GM23338 (cell line): ENCODE data around the gene CYP26B1. TPM values are rescaled to one million over a fixed set of nuclear protein-coding genes. Genes with fewer than 3 reads are reported as not detected.

ENCODE experiments used
- ATAC-seq: fragments of 200-7000 bp; cut with Tn5 transposase; 3 replicates; pipeline ENCODE4 v1.9.1; 2020
- DNase-seq: peaks from one replicate; pipeline ENCODE4 v3.0.0-alpha.2; 2015; ENCODE audit warnings: low spot score
- H2AFZ ChIP-seq: fragments of 200-600 bp; sonication (generic); 2 replicates; pipeline ENCODE4 v1.8.0; 2016; ENCODE audit warnings: antibody characterized with exemption, mild to moderate bottlenecking, moderate library complexity
- H3F3A ChIP-seq: fragments of 200-600 bp; sonication (generic); replicated peaks from 2 replicates; pipeline ENCODE4 v1.8.0; 2017; ENCODE audit warnings: antibody characterized with exemption, mixed run types, low read depth
- H3K27ac ChIP-seq: fragments of 200-600 bp; sonication (generic); 2 replicates; pipeline ENCODE4 v1.6.1; 2016; ENCODE audit warnings: low read depth
- H3K27me3 ChIP-seq: fragments of 200-600 bp; sonication (generic); 2 replicates; pipeline ENCODE4 v1.8.0; 2016; ENCODE audit warnings: mild to moderate bottlenecking, mixed run types, moderate library complexity; ENCODE audit not compliant: insufficient read depth
- H3K36me3 ChIP-seq: fragments of 200-600 bp; sonication (generic); 2 replicates; pipeline ENCODE4 v1.8.0; 2016; ENCODE audit warnings: mild to moderate bottlenecking; ENCODE audit not compliant: insufficient read depth
- H3K4me1 ChIP-seq: fragments of 200-600 bp; sonication (generic); 2 replicates; pipeline ENCODE4 v1.8.0; 2016; ENCODE audit warnings: mild to moderate bottlenecking, moderate library complexity; ENCODE audit not compliant: insufficient read depth
- H3K4me2 ChIP-seq: fragments of 200-600 bp; sonication (generic); 2 replicates; pipeline ENCODE4 v1.7.1; 2017; ENCODE audit warnings: mixed run types
- H3K4me3 ChIP-seq: fragments of 200-600 bp; sonication (generic); 2 replicates; pipeline ENCODE4 v1.6.1; 2016; ENCODE audit warnings: mixed run types
- H3K79me2 ChIP-seq: fragments of 200-600 bp; sonication (generic); replicated peaks from 2 replicates; pipeline ENCODE4 v1.8.0; 2017; ENCODE audit warnings: mild to moderate bottlenecking; ENCODE audit not compliant: insufficient read depth
- H3K9me2 ChIP-seq: fragments of 200-600 bp; sonication (generic); 2 replicates; pipeline ENCODE4 v1.8.0; 2017; ENCODE audit not compliant: insufficient read depth
- H4K20me1 ChIP-seq: fragments of 200-600 bp; sonication (generic); replicated peaks from 2 replicates; pipeline ENCODE4 v1.8.0; 2017; ENCODE audit warnings: mild to moderate bottlenecking; ENCODE audit not compliant: insufficient read depth
- H3K27ac Mint-ChIP-seq: 2 replicates; pipeline ENCODE4 v1.8.0; 2020; ENCODE audit warnings: inconsistent platforms, mild to moderate bottlenecking, moderate library complexity, mixed read lengths
- H3K27me3 Mint-ChIP-seq: 3 replicates; pipeline ENCODE4 v1.8.0; 2022; ENCODE audit warnings: low read depth, mild to moderate bottlenecking, moderate library complexity, mixed read lengths, inconsistent platforms; ENCODE audit not compliant: insufficient read depth, poor library complexity
- H3K36me3 Mint-ChIP-seq: 3 replicates; pipeline ENCODE4 v1.8.0; 2021; ENCODE audit warnings: low read depth, mild to moderate bottlenecking, inconsistent platforms, moderate library complexity, mixed read lengths
- H3K4me1 Mint-ChIP-seq: 3 replicates; pipeline ENCODE4 v1.8.0; 2020; ENCODE audit warnings: mild to moderate bottlenecking, inconsistent platforms, mixed read lengths
- H3K4me3 Mint-ChIP-seq: 3 replicates; pipeline ENCODE4 v1.8.0; 2021; ENCODE audit warnings: moderate library complexity, mild to moderate bottlenecking, inconsistent platforms, mixed read lengths
- H3K9me3 Mint-ChIP-seq: 3 replicates; pipeline ENCODE4 v1.8.0; 2020; ENCODE audit warnings: moderate library complexity, mild to moderate bottlenecking, inconsistent platforms, mixed read lengths
- CREB1 ChIP-seq: fragments of 250-450 bp; sonication (Bioruptor Pico); IDR thresholded peaks from 2 replicates; pipeline ENCODE4 v1.5.0; 2020; ENCODE audit warnings: low read depth, mild to moderate bottlenecking, moderate library complexity
- EZH2 ChIP-seq: fragments of 200-600 bp; sonication (generic); IDR thresholded peaks from one replicate; pipeline ENCODE4 v1.8.0; 2017; ENCODE audit warnings: antibody characterized with exemption, mild to moderate bottlenecking, low read depth; ENCODE audit not compliant: unreplicated experiment
- EZH2phosphoT487 ChIP-seq: fragments of 200-600 bp; sonication (generic); IDR thresholded peaks from one replicate; pipeline ENCODE4 v1.8.1; 2018; ENCODE audit warnings: antibody characterized with exemption; ENCODE audit not compliant: unreplicated experiment
- JUNB ChIP-seq: IDR thresholded peaks from one replicate; pipeline ENCODE4 v1.6.1; 2016; ENCODE audit warnings: antibody characterized with exemption; ENCODE audit not compliant: unreplicated experiment
- NANOG ChIP-seq: IDR thresholded peaks from 2 replicates; pipeline ENCODE4 v1.6.1; 2016; ENCODE audit warnings: antibody characterized with exemption, borderline replicate concordance
- POLR2AphosphoS5 ChIP-seq: IDR thresholded peaks from 2 replicates; pipeline ENCODE4 v1.6.1; 2016; ENCODE audit warnings: antibody characterized with exemption, low read depth
- STAT1 ChIP-seq: IDR thresholded peaks from one replicate; pipeline ENCODE4 v1.6.1; 2016; ENCODE audit warnings: antibody characterized with exemption; ENCODE audit not compliant: unreplicated experiment
- ZNF114 ChIP-seq: fragments of 250-450 bp; sonication (Bioruptor Pico); IDR thresholded peaks from 2 replicates; pipeline ENCODE4 v1.5.0; 2020; ENCODE audit warnings: mild to moderate bottlenecking, moderate library complexity
- ZNF331 ChIP-seq: fragments of 250-450 bp; sonication (Bioruptor Pico); IDR thresholded peaks from 2 replicates; pipeline ENCODE4 v1.5.0; 2020; ENCODE audit warnings: low read depth, mild to moderate bottlenecking, moderate library complexity
- polyA plus RNA-seq: library from polyadenylated mRNA; unstranded; fragments of >200 nt; fragmentation: Nextera tagmentation; extraction: Ambion mirVana; gene quantifications from 2 replicates; pipeline ENCODE4 v1.2.1, GENCODE V29; 2016
- total RNA-seq: library from RNA; depleted of rRNA; stranded (reverse); fragments of >200 nt; shearing (Covaris generic); gene quantifications from 2 replicates; pipeline ENCODE4 v1.2.3, GENCODE V29; 2014
- TF ChIP-seq, protein P1 (sequence below): IDR thresholded peaks from one replicate; pipeline ENCODE4 v1.6.1; 2018; ENCODE audit warnings: antibody characterized with exemption; ENCODE audit not compliant: unreplicated experiment
- TF ChIP-seq, protein P2 (sequence below): fragments of 250-450 bp; sonication (Bioruptor Pico); IDR thresholded peaks from 2 replicates; pipeline ENCODE4 v1.5.0; 2020; ENCODE audit warnings: mild to moderate bottlenecking, moderate library complexity
- TF ChIP-seq, protein P3 (sequence below): IDR thresholded peaks from 2 replicates; pipeline ENCODE4 v1.6.1; 2016; ENCODE audit warnings: antibody characterized with exemption
- TF ChIP-seq, protein P4 (sequence below), 2 experiments: fragments of 200-600 bp in 1 of 2; sonication (generic) in 1 of 2; conservative IDR thresholded peaks; 2 replicates each; pipeline versions ENCODE4 v1.5.1 to v1.6.1; 2016 to 2017; ENCODE audit warnings: antibody characterized with exemption in 2 of 2, low read depth in 2 of 2, mild to moderate bottlenecking in 2 of 2, moderate library complexity in 1 of 2

CYP26B1 gene
- total and polyA plus RNA-seq, 2 experiments from 2014 or later = 0.05 to 0.31 TPM

DNA sequence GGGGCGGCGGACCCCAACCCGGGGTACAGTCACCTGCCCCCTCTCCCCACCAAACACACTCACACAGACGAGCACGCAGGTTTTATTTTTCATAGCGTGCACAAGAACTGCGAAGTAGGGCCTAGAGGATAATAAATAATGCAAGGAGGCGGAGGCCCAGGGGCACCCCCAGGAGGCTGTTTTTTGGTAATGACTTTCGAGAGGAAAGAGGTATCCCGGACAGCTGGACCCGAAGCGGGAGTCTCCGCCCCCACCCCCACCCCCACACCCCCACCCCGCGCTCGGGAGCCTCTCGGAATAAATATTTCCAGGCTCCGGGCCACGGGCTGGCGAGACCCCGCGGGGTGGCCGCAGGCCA is 3.4 kb downstream of the CYP26B1 start:
- H3K79me2 ChIP-seq = no peaks in the 10 kb centered on the region
- no peaks in the 10 kb centered on the region; the same call in 2 of the 3 replicates for H3K36me3 Mint-ChIP-seq
- ATAC-seq (no peak), DNase-seq (no peak)
- H3K27ac Mint-ChIP-seq = no peak overlapping the region
- peaks cover 96% of the 10 kb centered on the region for H3K27me3 ChIP-seq
- H3K4me3 Mint-ChIP-seq = peak overlapping the region; percentile 76
- H3K4me2 ChIP-seq = peak overlapping the region; percentile 95
- H3K9me3 Mint-ChIP-seq = peaks cover 3% of the 10 kb centered on the region; the same call in 2 of the 3 replicates
- H3K36me3 ChIP-seq = no peaks in the 10 kb centered on the region
- no peaks in the 10 kb centered on the region for H3K9me2 ChIP-seq
- H3F3A ChIP-seq = 0 out of 2 replicates have a peak, but pooled peaks cover 3% of the 10 kb centered on the region
- peak overlapping the region; percentile 78; the same call in 1 of the 2 replicates for H2AFZ ChIP-seq
- no peak overlapping the region for H3K27ac ChIP-seq
- peak overlapping the region; percentile 77 for H3K4me3 ChIP-seq
- H4K20me1 ChIP-seq = no peaks in the 10 kb centered on the region; the same call in 1 of the 2 replicates
- no peak for TF ChIP-seq ZNF114 (CRISPR knock-in tag)
- no peak for TF ChIP-seq JUNB
- no peak for TF ChIP-seq EZH2
- TF ChIP-seq, protein P1, sequence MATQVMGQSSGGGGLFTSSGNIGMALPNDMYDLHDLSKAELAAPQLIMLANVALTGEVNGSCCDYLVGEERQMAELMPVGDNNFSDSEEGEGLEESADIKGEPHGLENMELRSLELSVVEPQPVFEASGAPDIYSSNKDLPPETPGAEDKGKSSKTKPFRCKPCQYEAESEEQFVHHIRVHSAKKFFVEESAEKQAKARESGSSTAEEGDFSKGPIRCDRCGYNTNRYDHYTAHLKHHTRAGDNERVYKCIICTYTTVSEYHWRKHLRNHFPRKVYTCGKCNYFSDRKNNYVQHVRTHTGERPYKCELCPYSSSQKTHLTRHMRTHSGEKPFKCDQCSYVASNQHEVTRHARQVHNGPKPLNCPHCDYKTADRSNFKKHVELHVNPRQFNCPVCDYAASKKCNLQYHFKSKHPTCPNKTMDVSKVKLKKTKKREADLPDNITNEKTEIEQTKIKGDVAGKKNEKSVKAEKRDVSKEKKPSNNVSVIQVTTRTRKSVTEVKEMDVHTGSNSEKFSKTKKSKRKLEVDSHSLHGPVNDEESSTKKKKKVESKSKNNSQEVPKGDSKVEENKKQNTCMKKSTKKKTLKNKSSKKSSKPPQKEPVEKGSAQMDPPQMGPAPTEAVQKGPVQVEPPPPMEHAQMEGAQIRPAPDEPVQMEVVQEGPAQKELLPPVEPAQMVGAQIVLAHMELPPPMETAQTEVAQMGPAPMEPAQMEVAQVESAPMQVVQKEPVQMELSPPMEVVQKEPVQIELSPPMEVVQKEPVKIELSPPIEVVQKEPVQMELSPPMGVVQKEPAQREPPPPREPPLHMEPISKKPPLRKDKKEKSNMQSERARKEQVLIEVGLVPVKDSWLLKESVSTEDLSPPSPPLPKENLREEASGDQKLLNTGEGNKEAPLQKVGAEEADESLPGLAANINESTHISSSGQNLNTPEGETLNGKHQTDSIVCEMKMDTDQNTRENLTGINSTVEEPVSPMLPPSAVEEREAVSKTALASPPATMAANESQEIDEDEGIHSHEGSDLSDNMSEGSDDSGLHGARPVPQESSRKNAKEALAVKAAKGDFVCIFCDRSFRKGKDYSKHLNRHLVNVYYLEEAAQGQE = no peak
- no peak for TF ChIP-seq EZH2phosphoT487
- no peak for TF ChIP-seq NANOG
- TF ChIP-seq, protein P2, sequence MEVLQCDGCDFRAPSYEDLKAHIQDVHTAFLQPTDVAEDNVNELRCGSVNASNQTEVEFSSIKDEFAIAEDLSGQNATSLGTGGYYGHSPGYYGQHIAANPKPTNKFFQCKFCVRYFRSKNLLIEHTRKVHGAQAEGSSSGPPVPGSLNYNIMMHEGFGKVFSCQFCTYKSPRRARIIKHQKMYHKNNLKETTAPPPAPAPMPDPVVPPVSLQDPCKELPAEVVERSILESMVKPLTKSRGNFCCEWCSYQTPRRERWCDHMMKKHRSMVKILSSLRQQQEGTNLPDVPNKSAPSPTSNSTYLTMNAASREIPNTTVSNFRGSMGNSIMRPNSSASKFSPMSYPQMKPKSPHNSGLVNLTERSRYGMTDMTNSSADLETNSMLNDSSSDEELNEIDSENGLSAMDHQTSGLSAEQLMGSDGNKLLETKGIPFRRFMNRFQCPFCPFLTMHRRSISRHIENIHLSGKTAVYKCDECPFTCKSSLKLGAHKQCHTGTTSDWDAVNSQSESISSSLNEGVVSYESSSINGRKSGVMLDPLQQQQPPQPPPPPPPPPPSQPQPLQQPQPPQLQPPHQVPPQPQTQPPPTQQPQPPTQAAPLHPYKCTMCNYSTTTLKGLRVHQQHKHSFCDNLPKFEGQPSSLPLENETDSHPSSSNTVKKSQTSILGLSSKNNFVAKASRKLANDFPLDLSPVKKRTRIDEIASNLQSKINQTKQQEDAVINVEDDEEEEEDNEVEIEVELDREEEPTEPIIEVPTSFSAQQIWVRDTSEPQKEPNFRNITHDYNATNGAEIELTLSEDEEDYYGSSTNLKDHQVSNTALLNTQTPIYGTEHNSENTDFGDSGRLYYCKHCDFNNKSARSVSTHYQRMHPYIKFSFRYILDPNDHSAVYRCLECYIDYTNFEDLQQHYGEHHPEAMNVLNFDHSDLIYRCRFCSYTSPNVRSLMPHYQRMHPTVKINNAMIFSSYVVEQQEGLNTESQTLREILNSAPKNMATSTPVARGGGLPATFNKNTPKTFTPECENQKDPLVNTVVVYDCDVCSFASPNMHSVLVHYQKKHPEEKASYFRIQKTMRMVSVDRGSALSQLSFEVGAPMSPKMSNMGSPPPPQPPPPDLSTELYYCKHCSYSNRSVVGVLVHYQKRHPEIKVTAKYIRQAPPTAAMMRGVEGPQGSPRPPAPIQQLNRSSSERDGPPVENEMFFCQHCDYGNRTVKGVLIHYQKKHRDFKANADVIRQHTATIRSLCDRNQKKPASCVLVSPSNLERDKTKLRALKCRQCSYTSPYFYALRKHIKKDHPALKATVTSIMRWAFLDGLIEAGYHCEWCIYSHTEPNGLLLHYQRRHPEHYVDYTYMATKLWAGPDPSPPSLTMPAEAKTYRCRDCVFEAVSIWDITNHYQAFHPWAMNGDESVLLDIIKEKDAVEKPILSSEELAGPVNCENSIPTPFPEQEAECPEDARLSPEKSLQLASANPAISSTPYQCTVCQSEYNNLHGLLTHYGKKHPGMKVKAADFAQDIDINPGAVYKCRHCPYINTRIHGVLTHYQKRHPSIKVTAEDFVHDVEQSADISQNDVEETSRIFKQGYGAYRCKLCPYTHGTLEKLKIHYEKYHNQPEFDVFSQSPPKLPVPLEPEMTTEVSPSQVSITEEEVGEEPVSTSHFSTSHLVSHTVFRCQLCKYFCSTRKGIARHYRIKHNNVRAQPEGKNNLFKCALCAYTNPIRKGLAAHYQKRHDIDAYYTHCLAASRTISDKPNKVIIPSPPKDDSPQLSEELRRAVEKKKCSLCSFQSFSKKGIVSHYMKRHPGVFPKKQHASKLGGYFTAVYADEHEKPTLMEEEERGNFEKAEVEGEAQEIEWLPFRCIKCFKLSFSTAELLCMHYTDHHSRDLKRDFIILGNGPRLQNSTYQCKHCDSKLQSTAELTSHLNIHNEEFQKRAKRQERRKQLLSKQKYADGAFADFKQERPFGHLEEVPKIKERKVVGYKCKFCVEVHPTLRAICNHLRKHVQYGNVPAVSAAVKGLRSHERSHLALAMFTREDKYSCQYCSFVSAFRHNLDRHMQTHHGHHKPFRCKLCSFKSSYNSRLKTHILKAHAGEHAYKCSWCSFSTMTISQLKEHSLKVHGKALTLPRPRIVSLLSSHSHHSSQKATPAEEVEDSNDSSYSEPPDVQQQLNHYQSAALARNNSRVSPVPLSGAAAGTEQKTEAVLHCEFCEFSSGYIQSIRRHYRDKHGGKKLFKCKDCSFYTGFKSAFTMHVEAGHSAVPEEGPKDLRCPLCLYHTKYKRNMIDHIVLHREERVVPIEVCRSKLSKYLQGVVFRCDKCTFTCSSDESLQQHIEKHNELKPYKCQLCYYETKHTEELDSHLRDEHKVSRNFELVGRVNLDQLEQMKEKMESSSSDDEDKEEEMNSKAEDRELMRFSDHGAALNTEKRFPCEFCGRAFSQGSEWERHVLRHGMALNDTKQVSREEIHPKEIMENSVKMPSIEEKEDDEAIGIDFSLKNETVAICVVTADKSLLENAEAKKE = no peak
- TF ChIP-seq, protein P3, sequence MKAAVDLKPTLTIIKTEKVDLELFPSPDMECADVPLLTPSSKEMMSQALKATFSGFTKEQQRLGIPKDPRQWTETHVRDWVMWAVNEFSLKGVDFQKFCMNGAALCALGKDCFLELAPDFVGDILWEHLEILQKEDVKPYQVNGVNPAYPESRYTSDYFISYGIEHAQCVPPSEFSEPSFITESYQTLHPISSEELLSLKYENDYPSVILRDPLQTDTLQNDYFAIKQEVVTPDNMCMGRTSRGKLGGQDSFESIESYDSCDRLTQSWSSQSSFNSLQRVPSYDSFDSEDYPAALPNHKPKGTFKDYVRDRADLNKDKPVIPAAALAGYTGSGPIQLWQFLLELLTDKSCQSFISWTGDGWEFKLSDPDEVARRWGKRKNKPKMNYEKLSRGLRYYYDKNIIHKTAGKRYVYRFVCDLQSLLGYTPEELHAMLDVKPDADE = no peak
- no peak for TF ChIP-seq STAT1
- no peak for TF ChIP-seq ZNF331 (CRISPR knock-in tag)
- TF ChIP-seq, protein P4, sequence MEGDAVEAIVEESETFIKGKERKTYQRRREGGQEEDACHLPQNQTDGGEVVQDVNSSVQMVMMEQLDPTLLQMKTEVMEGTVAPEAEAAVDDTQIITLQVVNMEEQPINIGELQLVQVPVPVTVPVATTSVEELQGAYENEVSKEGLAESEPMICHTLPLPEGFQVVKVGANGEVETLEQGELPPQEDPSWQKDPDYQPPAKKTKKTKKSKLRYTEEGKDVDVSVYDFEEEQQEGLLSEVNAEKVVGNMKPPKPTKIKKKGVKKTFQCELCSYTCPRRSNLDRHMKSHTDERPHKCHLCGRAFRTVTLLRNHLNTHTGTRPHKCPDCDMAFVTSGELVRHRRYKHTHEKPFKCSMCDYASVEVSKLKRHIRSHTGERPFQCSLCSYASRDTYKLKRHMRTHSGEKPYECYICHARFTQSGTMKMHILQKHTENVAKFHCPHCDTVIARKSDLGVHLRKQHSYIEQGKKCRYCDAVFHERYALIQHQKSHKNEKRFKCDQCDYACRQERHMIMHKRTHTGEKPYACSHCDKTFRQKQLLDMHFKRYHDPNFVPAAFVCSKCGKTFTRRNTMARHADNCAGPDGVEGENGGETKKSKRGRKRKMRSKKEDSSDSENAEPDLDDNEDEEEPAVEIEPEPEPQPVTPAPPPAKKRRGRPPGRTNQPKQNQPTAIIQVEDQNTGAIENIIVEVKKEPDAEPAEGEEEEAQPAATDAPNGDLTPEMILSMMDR (conservative IDR thresholded peaks at IDR 0.05; ENCODE audit: low read depth in 2 of 2) = no peak
- TF ChIP-seq CREB1 (CRISPR knock-in tag) = no peak
- TF ChIP-seq POLR2AphosphoS5 = no peak
- peaks cover 82% of the 10 kb centered on the region for H3K27me3 Mint-ChIP-seq
- H3K4me1 Mint-ChIP-seq = peaks cover 38% of the 10 kb centered on the region
- H3K4me1 ChIP-seq = peaks cover 30% of the 10 kb centered on the region
